BJ (cell line): ENCODE results near the gene FRMD4A. TPM values are rescaled to one million over a fixed set of nuclear protein-coding genes. Genes with fewer than 3 reads are reported as not detected.

Experiments
- CTCF ChIA-PET: fragments of 350-600 bp; formaldehyde crosslinking; extraction: SDS; loops from one replicate; lab custom pipeline; 2021; ENCODE audit warnings: antibody characterized with exemption, inconsistent platforms; lab: Yijun Ruan, JAX
- POLR2A ChIA-PET: fragments of 300-600 bp; sonication (Branson Sonifier 250); formaldehyde crosslinking; extraction: SDS; loops from one replicate; lab custom pipeline; 2021; ENCODE audit warnings: antibody characterized with exemption; lab: Charles Lee
- DNase-seq: peaks from one replicate; pipeline ENCODE4 v3.0.0-alpha.2; 2011; ENCODE audit warnings: low read depth
- H3K27me3 ChIP-seq: 2 replicates; pipeline ENCODE4 v1.6.0; 2011; ENCODE audit warnings: low read length; ENCODE audit not compliant: control insufficient read depth, insufficient read depth
- H3K36me3 ChIP-seq: 2 replicates; pipeline ENCODE4 v1.5.1; 2011; ENCODE audit warnings: low read length; ENCODE audit not compliant: control insufficient read depth, insufficient read depth
- H3K4me3 ChIP-seq: 2 replicates; pipeline ENCODE4 v1.5.1; 2011; ENCODE audit warnings: low read depth, mild to moderate bottlenecking, control low read depth, low read length
- polyA plus RNA-seq: library from polyadenylated mRNA; depleted of rRNA; stranded (reverse); fragments of >200 nt; gene quantifications from 2 replicates; pipeline ENCODE4 v1.2.3, GENCODE V29; 2011
- TF ChIP-seq, protein P1 (sequence below): IDR thresholded peaks from 2 replicates; pipeline ENCODE4 v1.5.1; 2011; ENCODE audit warnings: low read depth, mild to moderate bottlenecking, control low read depth, inconsistent platforms, low read length, moderate library complexity; ENCODE audit not compliant: insufficient read depth

FRMD4A gene
- polyA plus RNA-seq, 1 experiment: 31.6 TPM

DNA sequence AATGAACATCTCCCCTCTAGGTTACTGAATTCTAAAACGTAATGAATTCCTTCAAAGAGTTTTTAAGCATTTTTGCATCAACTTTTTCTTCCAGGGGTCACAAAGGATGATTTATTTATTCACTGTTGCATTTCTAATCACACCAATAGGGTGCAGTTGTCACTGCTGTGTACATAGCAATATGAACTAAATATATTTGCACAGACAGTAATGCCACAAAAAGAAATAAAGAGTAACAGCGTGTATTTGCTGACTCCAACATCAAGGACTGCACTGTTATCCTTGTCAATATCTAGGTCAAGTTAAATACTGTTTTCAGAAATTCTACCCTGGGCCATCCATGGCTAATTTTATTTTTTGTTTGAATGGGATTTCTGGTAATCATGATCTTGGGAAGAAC is 138.0 kb downstream of the FRMD4A start:
- H3K27me3 ChIP-seq: peaks cover 13% of the 10 kb centered on the region
- TF ChIP-seq, protein P1, sequence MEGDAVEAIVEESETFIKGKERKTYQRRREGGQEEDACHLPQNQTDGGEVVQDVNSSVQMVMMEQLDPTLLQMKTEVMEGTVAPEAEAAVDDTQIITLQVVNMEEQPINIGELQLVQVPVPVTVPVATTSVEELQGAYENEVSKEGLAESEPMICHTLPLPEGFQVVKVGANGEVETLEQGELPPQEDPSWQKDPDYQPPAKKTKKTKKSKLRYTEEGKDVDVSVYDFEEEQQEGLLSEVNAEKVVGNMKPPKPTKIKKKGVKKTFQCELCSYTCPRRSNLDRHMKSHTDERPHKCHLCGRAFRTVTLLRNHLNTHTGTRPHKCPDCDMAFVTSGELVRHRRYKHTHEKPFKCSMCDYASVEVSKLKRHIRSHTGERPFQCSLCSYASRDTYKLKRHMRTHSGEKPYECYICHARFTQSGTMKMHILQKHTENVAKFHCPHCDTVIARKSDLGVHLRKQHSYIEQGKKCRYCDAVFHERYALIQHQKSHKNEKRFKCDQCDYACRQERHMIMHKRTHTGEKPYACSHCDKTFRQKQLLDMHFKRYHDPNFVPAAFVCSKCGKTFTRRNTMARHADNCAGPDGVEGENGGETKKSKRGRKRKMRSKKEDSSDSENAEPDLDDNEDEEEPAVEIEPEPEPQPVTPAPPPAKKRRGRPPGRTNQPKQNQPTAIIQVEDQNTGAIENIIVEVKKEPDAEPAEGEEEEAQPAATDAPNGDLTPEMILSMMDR: no peak
- POLR2A ChIA-PET: no interaction called here

DNA sequence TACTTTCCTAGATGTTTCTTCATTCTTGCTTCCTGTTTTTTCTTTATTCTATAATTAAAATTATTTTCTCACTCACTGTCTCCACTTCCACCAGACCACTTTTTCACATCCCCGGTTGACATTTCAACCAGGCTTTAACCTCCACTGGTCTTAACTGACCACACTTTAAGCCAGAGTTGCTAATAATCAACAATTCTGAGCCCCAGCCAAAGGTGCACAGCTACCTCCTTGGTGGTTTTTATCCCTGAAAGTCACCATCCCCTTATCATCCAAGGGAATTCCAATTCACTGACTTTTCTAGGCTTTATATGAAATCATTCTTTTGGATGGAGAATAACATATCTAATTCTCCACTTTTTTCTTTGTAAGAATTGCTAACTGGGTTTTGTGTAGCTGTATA is 138.9 kb downstream of the FRMD4A start:
- no peaks in the 10 kb centered on the region for H3K36me3 ChIP-seq
- no peak for DNase-seq
- ChIA-PET POLR2A (no interaction called here), CTCF (interaction anchor here (0.6 to 1.4 kb wide), 2 partner anchors 286 to 405 kb away, joined by 3 to 5 read pairs; no protein-coding TSS in a partner anchor)
- TF ChIP-seq, protein P1: no peak
- H3K4me3 ChIP-seq: no peak overlapping the region
- H3K27me3 ChIP-seq: peaks cover 13% of the 10 kb centered on the region

More for the DNA sequence above, 138.0 kb downstream of the FRMD4A start:
- no peak overlapping the region for H3K4me3 ChIP-seq
- no peaks in the 10 kb centered on the region for H3K36me3 ChIP-seq
- DNase-seq: no peak
- CTCF ChIA-PET: interaction anchor here (0.6 to 1.4 kb wide), 2 partner anchors 286 to 405 kb away, joined by 3 to 5 read pairs; no protein-coding TSS in a partner anchor

DNA sequence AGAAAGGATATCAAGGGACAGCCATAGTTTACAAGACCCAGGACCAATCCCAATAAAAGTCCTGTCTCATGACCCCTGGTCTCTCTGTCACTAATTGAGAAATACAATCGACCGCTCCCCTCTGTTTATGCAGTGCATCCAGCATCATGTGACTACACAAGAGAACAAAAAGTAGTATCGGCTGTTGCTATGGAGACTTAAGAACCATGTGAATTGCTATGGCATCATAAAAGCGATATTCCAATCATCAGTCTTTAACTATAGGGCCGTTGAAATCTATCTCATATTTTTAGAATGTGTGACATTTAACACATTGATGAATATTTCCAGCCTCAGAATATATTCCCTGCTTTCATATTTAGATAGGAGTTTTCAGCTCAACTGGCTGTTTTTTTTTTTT is 139.3 kb downstream of the FRMD4A start:
- TF ChIP-seq, protein P1: no peak
- ChIA-PET CTCF (interaction anchor here (1.4 kb wide), 1 partner anchor 287 kb away, joined by 5 read pairs; no protein-coding TSS in a partner anchor), POLR2A (no interaction called here)
- Histone ChIP-seq H3K4me3 (no peak overlapping the region), H3K27me3 (peaks cover 13% of the 10 kb centered on the region), H3K36me3 (no peaks in the 10 kb centered on the region)
- no peak for DNase-seq

DNA sequence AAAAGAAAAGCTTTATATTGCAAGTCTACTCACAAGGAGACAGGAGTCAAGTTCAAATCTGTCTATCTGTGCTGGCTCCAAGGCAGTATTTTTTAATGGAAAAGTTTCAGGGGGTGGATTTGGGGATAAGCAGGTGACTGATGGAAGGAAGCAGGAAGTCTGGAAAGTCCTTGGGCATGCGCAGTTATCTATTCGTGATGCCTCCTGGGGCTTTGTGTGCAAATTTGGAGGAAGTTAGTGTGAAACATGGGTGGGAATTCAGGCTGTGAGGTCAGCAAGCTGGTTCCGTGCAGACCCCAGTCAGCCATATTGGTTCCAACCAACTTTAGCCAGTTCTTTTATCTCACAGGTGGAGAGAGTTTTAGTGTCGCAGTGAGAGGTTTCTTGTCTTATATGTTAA is 140.0 kb downstream of the FRMD4A start:
- no peak for DNase-seq
- POLR2A ChIA-PET: no interaction called here
- no peaks in the 10 kb centered on the region for H3K36me3 ChIP-seq
- H3K27me3 ChIP-seq: peaks cover 13% of the 10 kb centered on the region
- CTCF ChIA-PET: no interaction called here
- H3K4me3 ChIP-seq: no peak overlapping the region
- TF ChIP-seq, protein P1: no peak

DNA sequence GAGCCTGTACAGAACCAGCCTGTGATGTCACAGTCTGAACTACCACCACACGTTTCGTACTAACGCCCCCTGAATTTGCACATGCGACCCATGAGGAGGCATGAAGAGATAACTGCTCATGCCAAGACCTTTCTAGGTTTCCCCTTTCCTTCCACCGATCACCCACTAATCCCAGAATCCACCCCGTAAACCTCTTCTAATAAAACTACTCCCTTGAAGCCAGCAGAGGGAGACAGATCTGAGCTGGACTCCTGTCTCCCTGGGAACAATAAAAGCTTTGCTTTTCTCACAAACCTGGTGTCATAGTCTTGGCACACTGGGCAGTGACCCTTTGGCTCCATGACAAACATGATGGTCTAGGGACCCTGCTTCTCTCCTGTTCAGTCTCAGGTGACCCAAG is 144.5 kb downstream of the FRMD4A start:
- Histone ChIP-seq H3K36me3 (no peaks in the 10 kb centered on the region), H3K4me3 (no peak overlapping the region), H3K27me3 (peaks cover 13% of the 10 kb centered on the region)
- TF ChIP-seq, protein P1: peak; percentile 23; the same call in 1 of the 2 replicates
- no peak for DNase-seq
- ChIA-PET CTCF (interaction anchor here (4.7 kb wide), 1 partner anchor 10 kb away, joined by 40 read pairs; no protein-coding TSS in a partner anchor), POLR2A (no interaction called here)
